GM12874 (cell line): ENCODE measurements around the gene NINJ2.

Source experiments
- TF ChIP-seq, protein P1 (sequence below): IDR thresholded peaks from 2 replicates; pipeline ENCODE4 v1.5.1; 2011; ENCODE audit warnings: low read depth, mild to moderate bottlenecking, control low read depth, low read length, moderate library complexity; ENCODE audit not compliant: insufficient read depth

Gene NINJ2

DNA sequence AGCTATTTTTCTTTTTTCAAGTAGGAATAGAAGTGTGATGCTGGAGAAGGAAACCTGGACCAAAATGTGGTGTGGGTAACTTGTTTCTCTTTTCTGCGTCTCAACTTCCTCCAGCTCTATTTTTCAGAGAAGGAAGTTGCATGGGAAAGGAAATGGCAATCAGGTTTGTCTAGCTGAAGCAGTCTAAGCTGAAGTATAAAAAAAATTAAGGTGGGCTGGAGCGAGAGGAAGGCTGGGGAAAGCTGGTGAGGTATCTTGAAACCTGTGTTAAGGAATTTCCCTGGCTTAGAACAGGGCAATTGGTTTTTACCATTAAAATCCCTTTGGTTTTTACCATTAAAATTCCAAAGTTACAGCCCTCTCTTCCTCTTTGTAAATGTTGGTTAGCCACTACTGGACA is 34.2 kb upstream of the NINJ2 start:
- TF ChIP-seq, protein P1, sequence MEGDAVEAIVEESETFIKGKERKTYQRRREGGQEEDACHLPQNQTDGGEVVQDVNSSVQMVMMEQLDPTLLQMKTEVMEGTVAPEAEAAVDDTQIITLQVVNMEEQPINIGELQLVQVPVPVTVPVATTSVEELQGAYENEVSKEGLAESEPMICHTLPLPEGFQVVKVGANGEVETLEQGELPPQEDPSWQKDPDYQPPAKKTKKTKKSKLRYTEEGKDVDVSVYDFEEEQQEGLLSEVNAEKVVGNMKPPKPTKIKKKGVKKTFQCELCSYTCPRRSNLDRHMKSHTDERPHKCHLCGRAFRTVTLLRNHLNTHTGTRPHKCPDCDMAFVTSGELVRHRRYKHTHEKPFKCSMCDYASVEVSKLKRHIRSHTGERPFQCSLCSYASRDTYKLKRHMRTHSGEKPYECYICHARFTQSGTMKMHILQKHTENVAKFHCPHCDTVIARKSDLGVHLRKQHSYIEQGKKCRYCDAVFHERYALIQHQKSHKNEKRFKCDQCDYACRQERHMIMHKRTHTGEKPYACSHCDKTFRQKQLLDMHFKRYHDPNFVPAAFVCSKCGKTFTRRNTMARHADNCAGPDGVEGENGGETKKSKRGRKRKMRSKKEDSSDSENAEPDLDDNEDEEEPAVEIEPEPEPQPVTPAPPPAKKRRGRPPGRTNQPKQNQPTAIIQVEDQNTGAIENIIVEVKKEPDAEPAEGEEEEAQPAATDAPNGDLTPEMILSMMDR: no peak

DNA sequence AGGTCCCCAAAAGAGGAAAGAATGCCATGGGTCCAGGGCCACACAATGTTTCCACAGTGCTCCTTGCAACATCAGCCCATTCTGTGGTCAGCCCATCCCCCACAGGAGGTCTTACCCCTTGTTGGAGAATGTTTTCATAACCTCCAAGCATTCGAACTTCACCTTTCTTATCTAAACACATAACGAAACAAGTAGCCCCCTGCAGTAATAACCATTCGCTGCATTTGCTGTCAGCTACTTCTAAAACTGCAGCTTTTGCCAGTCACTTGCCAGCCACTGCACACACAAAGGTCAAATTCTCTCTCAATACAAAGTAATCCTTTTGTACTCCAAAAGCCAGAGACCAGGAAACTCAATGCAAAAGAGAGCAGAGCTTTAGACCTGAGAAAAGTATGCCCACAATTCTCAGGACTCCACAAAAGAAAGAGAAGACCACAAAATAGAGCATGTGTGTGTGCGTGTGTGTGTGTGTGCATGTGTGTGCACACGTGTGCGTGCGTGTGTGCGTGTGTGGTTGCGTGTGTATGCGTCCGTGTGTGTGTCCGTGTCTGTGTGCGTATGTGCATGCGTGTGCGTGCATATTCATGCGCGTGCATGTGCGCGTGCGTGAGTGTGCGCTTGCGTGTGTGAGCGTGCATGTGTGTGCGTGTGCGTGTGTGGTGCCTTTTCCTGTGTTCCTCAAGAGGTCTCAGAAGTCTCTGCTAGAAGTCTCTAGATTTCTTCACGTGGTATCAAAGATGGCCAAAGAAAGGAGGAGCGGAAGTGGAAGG is 31.7 kb upstream of the NINJ2 start:
- TF ChIP-seq, protein P1: no peak

DNA sequence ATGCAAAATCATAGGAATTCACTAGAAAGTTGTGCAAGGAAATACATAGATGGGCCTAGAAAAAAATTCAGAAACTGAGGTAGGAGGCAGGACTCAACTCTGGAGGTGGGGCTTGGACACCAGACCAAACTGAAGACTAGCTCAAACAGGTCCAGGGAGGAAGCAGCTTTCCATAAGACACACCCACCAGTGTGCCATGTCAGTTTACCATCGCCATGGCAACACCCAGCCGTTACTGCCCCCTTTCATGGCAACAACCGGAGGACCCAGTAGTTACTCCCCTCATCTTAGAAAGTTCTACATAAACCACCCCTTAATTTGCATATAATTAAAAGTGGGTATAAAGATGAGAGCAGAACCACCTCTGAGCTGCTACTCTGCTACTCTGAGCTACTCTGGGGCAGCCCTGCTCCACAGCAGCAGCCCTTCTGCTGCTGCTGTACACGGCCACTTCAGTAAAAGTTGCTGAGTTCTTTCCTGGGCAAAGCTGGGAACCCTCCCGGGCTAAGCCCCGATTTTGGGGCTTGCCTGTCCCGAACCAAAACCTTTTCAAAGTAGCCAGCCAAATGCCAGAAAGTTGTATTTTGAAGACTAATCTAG is 30.8 kb upstream of the NINJ2 start:
- TF ChIP-seq, protein P1: no peak

DNA sequence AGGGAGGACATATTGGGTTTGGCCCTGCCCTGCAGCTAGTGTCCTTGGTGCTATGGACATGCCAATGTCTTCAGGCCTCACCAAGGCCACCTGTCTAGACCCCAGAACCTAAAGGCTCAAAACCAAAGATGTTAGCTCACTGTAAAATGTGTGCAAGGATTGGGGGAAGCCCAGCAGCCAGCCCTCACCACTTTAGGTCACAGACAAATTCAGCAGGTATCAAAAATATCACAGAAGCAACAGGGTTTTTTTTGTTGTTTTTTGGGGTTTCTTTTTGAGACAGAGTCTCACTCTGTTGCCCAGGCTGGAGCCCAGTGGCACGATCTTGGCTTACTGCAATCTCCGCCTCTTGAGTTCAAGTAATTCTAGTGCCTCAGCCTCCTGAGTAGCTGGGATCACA is 29.0 kb upstream of the NINJ2 start:
- TF ChIP-seq, protein P1: no peak

DNA sequence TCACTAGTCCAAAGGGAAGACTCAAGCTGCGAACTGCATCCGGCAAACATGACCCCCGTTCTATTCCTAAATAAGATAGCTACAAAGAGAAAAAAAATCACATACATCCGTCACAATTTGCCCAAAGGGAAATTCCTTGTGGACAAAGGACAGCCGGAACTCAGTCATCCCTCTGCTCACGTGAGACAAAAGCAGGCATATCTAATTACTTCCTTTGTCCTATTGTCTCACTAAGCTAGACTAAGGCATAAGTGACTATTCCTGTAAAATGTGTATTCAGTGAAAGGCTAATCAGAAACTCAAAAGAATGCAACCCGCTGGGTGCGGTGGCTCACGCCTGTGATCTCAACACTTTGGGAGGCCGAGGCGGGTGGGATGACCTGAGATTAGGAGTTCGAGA is 27.2 kb upstream of the NINJ2 start:
- TF ChIP-seq, protein P1: no peak

DNA sequence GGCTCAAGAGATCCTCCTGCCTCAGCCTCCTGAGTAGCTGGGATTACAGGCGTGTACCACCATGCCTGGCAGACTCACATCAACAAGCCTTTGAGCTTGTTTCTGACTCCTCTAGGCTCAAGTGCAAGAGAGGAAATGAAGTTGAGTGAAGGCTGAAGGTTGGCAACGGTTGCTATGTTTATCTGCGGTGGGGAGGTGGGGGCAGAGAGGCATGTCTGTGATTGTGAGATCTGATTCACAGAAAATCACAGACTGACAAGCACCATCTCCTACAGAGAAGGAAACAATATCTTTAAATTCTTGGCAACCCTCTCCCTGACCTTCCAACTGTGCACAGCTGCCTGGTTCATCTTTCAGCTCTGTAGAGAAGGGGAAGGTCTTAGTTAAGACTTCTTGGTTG is 22.1 kb upstream of the NINJ2 start:
- TF ChIP-seq, protein P1: no peak

DNA sequence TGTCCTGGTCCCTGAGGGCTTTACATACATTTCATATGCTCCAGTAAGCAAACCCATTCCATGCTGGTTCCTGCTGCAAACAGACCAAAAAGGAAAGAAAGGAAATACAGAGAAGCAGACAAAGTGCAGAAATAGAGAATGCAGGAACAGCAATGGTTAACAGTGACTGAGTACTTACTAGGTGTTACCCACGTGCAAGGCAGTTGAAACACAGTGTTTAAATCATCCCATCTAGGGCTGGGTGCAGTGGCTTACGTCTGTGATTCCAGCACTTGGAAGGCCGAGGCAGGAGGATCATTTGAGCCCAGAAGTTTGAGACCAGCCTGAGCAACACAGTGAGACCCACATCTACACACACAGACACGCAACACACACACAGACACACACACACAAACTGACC is 21.2 kb upstream of the NINJ2 start:
- TF ChIP-seq, protein P1: no peak
